Melanocyte of skin (primary cell): ENCODE results near the gene LOXHD1. TPM values are rescaled to one million over a fixed set of nuclear protein-coding genes. Genes with fewer than 3 reads are reported as not detected.

Source experiments
- total RNA-seq, 2 donors: library from RNA; depleted of rRNA; stranded (reverse); fragments of >200 nt; gene quantifications; 2 replicates each; pipeline ENCODE4 v1.2.3, GENCODE V29; 2012

LOXHD1 gene, protein sequence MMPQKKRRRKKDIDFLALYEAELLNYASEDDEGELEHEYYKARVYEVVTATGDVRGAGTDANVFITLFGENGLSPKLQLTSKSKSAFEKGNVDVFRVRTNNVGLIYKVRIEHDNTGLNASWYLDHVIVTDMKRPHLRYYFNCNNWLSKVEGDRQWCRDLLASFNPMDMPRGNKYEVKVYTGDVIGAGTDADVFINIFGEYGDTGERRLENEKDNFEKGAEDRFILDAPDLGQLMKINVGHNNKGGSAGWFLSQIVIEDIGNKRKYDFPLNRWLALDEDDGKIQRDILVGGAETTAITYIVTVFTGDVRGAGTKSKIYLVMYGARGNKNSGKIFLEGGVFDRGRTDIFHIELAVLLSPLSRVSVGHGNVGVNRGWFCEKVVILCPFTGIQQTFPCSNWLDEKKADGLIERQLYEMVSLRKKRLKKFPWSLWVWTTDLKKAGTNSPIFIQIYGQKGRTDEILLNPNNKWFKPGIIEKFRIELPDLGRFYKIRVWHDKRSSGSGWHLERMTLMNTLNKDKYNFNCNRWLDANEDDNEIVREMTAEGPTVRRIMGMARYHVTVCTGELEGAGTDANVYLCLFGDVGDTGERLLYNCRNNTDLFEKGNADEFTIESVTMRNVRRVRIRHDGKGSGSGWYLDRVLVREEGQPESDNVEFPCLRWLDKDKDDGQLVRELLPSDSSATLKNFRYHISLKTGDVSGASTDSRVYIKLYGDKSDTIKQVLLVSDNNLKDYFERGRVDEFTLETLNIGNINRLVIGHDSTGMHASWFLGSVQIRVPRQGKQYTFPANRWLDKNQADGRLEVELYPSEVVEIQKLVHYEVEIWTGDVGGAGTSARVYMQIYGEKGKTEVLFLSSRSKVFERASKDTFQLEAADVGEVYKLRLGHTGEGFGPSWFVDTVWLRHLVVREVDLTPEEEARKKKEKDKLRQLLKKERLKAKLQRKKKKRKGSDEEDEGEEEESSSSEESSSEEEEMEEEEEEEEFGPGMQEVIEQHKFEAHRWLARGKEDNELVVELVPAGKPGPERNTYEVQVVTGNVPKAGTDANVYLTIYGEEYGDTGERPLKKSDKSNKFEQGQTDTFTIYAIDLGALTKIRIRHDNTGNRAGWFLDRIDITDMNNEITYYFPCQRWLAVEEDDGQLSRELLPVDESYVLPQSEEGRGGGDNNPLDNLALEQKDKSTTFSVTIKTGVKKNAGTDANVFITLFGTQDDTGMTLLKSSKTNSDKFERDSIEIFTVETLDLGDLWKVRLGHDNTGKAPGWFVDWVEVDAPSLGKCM (N-terminal part only)
- total RNA-seq = not detected

DNA sequence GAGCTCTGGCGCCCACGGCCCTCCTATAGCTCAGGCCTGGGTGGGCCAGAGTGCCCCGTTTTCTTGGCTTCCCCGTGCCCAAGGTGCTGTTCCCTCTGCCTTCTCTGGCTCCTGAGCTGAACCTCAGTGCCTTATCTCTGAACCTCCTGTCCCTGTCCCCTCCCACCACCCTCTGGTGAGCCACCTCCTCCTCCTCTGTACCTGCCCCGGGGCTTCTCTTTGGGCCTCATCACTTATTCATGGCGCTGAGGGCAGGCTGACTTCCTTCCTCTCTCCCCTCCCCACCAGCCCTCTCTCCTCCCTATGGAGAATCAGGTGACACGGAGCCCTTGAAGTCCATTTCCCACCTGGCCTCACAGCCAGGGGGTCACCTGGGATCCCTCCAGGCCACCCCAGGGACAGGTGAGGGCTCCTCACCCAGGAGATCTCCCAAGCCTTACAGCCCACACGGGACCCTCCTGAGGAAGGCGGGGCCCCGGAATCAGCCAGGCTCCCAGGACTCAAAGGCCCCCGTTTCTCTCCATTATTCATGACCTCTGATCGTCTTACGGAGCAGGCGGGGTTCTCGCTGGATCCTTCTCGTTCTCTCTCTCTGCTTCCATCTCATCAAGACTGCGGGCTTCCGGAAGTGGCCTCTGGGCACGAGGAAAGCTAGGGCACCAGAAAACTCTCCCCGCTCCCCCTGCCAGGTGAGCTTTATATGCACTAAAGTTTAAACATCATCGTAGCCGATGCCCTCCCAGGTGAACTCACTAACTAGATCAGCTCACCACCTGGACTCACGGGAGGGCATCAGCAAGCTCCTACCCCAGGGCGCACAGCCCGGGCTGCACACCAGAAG, at the start of gene LOXHD1:
Gene LOXHD1, minus strand, starts transcription at position 106 of the 841 bp plus-strand sequence. CDS start 187 bp downstream, outside the sequence.

Other genes starting within 250 kb of the LOXHD1 start
- gene ST8SIA5, start 99.8 kb upstream of the LOXHD1 start, total RNA-seq = under 1 TPM; 0.33 to 0.34 TPM